Neural cell (in vitro differentiated cells): ENCODE measurements around the gene KASH5. TPM values are rescaled to one million over a fixed set of nuclear protein-coding genes. Genes with fewer than 3 reads are reported as not detected.

ENCODE experiments used
- H2AFZ ChIP-seq: fragments of 200-600, 300-800 bp; sonication (generic), shearing (Covaris generic); 2 replicates; pipeline ENCODE4 v1.6.0; 2014; ENCODE audit warnings: low read depth, mild to moderate bottlenecking, antibody characterized with exemption, low read length, moderate library complexity
- H3F3A ChIP-seq: fragments of 200-600 bp; shearing (Covaris generic); 2 replicates; pipeline ENCODE4 v1.6.1; 2016; ENCODE audit warnings: mild to moderate bottlenecking, moderate library complexity, mixed read lengths, antibody characterized with exemption, low read length; ENCODE audit not compliant: insufficient read depth, poor library complexity, severe bottlenecking
- H3K27ac ChIP-seq: fragments of 200-600, 300-800 bp; sonication (generic), shearing (Covaris generic); 2 replicates; pipeline ENCODE4 v1.5.1; 2014; ENCODE audit warnings: mild to moderate bottlenecking, low read length, moderate library complexity
- H3K27me3 ChIP-seq: fragments of 300-800, 200-600 bp; sonication (generic), shearing (Covaris generic); 2 replicates; pipeline ENCODE4 v1.6.0; 2014; ENCODE audit warnings: mild to moderate bottlenecking, low read depth, low read length, moderate library complexity; ENCODE audit not compliant: insufficient read depth
- H3K36me3 ChIP-seq: fragments of 300-800, 200-600 bp; sonication (generic), shearing (Covaris generic); 2 replicates; pipeline ENCODE4 v1.5.1; 2014; ENCODE audit warnings: mild to moderate bottlenecking, antibody characterized with exemption, low read length, moderate library complexity; ENCODE audit not compliant: insufficient read depth
- H3K4me2 ChIP-seq: fragments of 300-800, 200-600 bp; sonication (generic), shearing (Covaris generic); 2 replicates; pipeline ENCODE4 v1.6.0; 2014; ENCODE audit warnings: mild to moderate bottlenecking, low read length
- H3K4me3 ChIP-seq: fragments of 300-800, 200-600 bp; sonication (generic), shearing (Covaris generic); 2 replicates; pipeline ENCODE4 v1.5.1; 2014; ENCODE audit warnings: mild to moderate bottlenecking, low read length, moderate library complexity
- H3K79me2 ChIP-seq: fragments of 200-600 bp; shearing (Covaris generic); replicated peaks from 2 replicates; pipeline ENCODE4 v1.6.0; 2014; ENCODE audit warnings: mild to moderate bottlenecking, low read length, moderate library complexity; ENCODE audit not compliant: insufficient read depth
- H3K9ac ChIP-seq: fragments of 300-800, 200-600 bp; sonication (generic), shearing (Covaris generic); 2 replicates; pipeline ENCODE4 v1.6.1; 2016; ENCODE audit warnings: mild to moderate bottlenecking, low read length, mixed read lengths
- H3K9me2 ChIP-seq: fragments of 200-600 bp; shearing (Covaris generic); 2 replicates; pipeline ENCODE4 v1.6.1; 2016; ENCODE audit warnings: mild to moderate bottlenecking, low read length, mixed read lengths; ENCODE audit not compliant: insufficient read depth
- H3K9me3 ChIP-seq: fragments of 200-600, 300-800 bp; sonication (generic), shearing (Covaris generic); 2 replicates; pipeline ENCODE4 v1.6.1; 2016; ENCODE audit warnings: mild to moderate bottlenecking, mixed run types, low read length, moderate library complexity, mixed read lengths
- H4K20me1 ChIP-seq: fragments of 200-600 bp; shearing (Covaris generic); 2 replicates; pipeline ENCODE4 v1.6.1; 2016; ENCODE audit warnings: mild to moderate bottlenecking, mixed run types; ENCODE audit not compliant: insufficient read depth
- EZH2 ChIP-seq: fragments of 200-600, 300-800 bp; shearing (Covaris generic), sonication (generic); IDR thresholded peaks from 2 replicates; pipeline ENCODE4 v1.6.1; 2014; ENCODE audit warnings: antibody characterized with exemption, low read length, borderline replicate concordance, mild to moderate bottlenecking; ENCODE audit not compliant: insufficient read depth, poor library complexity, severe bottlenecking
- MXI1 ChIP-seq: fragments of 450-650 bp; conservative IDR thresholded peaks from 2 replicates; pipeline ENCODE4 v1.6.1; 2014; ENCODE audit warnings: antibody characterized with exemption, mild to moderate bottlenecking; ENCODE audit not compliant: poor library complexity, severe bottlenecking
- POLR2AphosphoS5 ChIP-seq: IDR thresholded peaks from 2 replicates; pipeline ENCODE4 v1.6.1; 2012
- RAD21 ChIP-seq: fragments of 450-650 bp; conservative IDR thresholded peaks from 2 replicates; pipeline ENCODE4 v1.6.1; 2014; ENCODE audit warnings: antibody characterized with exemption, mild to moderate bottlenecking, moderate library complexity
- REST ChIP-seq: IDR thresholded peaks from 2 replicates; pipeline ENCODE4 v1.6.1; 2012; ENCODE audit warnings: borderline replicate concordance
- SMC3 ChIP-seq: fragments of 450-650 bp; conservative IDR thresholded peaks from 2 replicates; pipeline ENCODE4 v1.6.1; 2014; ENCODE audit warnings: antibody characterized with exemption, mild to moderate bottlenecking, moderate library complexity; ENCODE audit not compliant: poor library complexity
- TAF1 ChIP-seq: IDR thresholded peaks from 2 replicates; pipeline ENCODE4 v1.6.1; 2012; ENCODE audit warnings: low read depth
- polyA plus RNA-seq: library from polyadenylated mRNA; depleted of rRNA; stranded (reverse); fragments of >200 nt; gene quantifications from 2 replicates; pipeline ENCODE4 v1.2.3, GENCODE V29; 2014

The KASH5 gene
- polyA plus RNA-seq, 1 donor from 2014 or later, result 0.11 TPM

- H3K79me2 ChIP-seq, result peaks cover 6% of the 10 kb centered on the region
- no peaks in the 10 kb centered on the region for H3K9me3 ChIP-seq
- TF ChIP-seq EZH2, result no peak
- no peak for TF ChIP-seq REST
- TF ChIP-seq MXI1, result no peak
- no peak for TF ChIP-seq TAF1
- no peaks in the 10 kb centered on the region for H3K9me2 ChIP-seq
- H4K20me1 ChIP-seq, result no peaks in the 10 kb centered on the region
- H3K9ac ChIP-seq, result no peak overlapping the region
- H3K36me3 ChIP-seq, result no peaks in the 10 kb centered on the region
- H3K4me3 ChIP-seq, result no peak overlapping the region
- H2AFZ ChIP-seq, result no peak overlapping the region
- H3K27ac ChIP-seq, result no peak overlapping the region
- peaks cover 22% of the 10 kb centered on the region for H3K27me3 ChIP-seq
- no peaks in the 10 kb centered on the region for H3F3A ChIP-seq
- H3K4me2 ChIP-seq, result no peak overlapping the region
These were observed 57.9 kb downstream of the KASH5 start for GRCh38 chr19:49445997-49446396.

DNA sequence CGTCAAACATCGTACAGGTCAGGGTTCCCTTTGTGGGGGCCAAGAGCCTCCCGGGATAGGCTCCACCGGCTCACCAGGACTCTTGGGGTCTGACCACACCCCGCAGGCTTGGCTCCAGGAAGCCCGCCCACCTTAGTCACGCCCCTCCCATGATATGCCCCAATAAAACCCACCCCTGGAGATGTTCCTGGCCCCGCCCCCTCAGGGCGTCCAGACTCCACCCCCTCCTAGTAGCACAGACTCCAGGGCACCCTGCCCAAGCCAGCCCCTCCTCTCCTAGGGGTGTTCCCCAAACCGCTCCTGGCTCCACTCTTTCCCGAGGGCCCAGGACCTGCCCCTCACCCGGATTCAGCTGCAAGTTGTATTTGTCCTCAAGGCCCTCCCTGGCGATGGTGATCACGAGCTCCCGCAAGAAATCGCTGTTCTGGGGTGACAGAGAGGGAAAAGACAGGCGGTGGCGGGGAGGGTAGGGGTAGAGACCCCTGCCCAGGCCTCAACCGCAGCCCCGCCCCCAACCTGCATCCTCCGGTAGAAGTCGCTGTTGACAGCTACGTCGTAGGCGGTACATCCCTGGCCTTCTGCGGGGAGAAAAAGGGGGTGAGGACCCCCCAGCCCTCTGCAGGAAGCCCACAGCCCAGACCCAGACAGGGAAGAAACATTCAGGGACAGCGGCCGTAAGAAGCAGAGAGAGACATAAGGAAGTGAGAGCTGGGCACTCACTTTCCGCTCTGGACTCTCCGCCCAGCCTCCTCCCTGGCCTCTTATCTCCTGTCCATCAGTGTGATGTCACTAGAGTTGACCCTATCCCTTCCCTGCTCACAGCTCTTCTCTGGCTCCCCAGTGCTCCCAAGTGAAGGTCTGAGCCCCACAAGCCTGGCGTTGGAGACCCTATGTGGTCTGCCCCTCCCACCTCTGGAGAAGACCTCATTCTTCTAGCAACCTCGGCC lies 59.7 kb downstream of the KASH5 start:
- no peaks in the 10 kb centered on the region for H3K9me3 ChIP-seq
- no peaks in the 10 kb centered on the region for H3K9me2 ChIP-seq
- H3K79me2 ChIP-seq, result peaks cover 6% of the 10 kb centered on the region
- no peak overlapping the region for H3K9ac ChIP-seq
- H3K4me2 ChIP-seq, result no peak overlapping the region
- H3K4me3 ChIP-seq, result no peak overlapping the region
- H3K36me3 ChIP-seq, result no peaks in the 10 kb centered on the region
- peaks cover 5% of the 10 kb centered on the region for H3F3A ChIP-seq
- no peak overlapping the region for H3K27ac ChIP-seq
- H2AFZ ChIP-seq, result no peak overlapping the region
- no peaks in the 10 kb centered on the region for H4K20me1 ChIP-seq
- H3K27me3 ChIP-seq, result peaks cover 5% of the 10 kb centered on the region
- TF ChIP-seq TAF1 (no peak), POLR2AphosphoS5 (no peak), RAD21 (no peak), REST (no peak), SMC3 (no peak)
